ENCODE results near the gene SDK1. TPM values are rescaled to one million over a fixed set of nuclear protein-coding genes. Genes with fewer than 3 reads are reported as not detected.
"Not testable (repeated sequence)": the region's sequence is repeated elsewhere in the genome, so short reads cannot be mapped to it uniquely, and the experiment has no call there.

Gene SDK1
- total RNA-seq, 1 donor from 2014 or later = 0.34 TPM

DNA sequence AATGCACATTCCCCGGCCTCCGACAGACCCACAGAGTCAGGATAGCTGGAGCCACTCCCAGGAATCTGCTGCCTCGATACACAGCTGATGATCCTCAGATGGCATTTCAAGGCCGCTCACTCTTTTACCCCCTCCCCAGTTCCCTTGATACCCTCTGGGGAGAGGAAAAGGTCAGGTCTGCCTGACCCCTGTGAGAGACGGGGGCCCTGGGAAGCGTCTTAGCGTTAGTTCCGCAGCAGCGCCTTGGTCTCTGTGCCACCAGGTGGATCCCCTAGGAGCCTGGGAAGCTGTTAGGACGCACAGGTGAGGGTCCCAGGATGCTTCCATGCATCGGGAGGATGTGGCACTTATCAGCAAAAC, 960.5 kb downstream of the SDK1 start:
- DNase-seq = no peak

GRCh38 chr7:4264206-4264605, 963.2 kb downstream of the SDK1 start:
- not testable (repeated sequence) for DNase-seq

DNA sequence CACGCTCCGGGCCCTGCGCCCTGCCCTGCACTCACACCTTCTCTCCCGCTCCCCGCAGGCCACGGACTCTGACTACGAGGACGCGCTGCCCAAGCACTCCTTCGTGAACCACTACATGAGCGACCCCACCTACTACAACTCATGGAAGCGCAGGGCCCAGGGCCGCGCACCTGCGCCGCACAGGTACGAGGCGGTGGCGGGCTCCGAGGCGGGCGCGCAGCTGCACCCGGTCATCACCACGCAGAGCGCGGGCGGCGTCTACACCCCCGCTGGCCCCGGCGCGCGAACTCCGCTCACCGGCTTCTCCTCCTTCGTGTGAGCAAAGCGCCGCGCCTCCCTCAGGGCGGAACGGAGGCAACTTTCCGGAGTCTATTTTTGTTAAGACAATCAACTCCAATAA, 964.0 kb downstream of the SDK1 start:
- DNase-seq = peak; percentile 6

- no peak for DNase-seq
These were observed 964.6 kb downstream of the SDK1 start for GRCh38 chr7:4265676-4266075.

DNA sequence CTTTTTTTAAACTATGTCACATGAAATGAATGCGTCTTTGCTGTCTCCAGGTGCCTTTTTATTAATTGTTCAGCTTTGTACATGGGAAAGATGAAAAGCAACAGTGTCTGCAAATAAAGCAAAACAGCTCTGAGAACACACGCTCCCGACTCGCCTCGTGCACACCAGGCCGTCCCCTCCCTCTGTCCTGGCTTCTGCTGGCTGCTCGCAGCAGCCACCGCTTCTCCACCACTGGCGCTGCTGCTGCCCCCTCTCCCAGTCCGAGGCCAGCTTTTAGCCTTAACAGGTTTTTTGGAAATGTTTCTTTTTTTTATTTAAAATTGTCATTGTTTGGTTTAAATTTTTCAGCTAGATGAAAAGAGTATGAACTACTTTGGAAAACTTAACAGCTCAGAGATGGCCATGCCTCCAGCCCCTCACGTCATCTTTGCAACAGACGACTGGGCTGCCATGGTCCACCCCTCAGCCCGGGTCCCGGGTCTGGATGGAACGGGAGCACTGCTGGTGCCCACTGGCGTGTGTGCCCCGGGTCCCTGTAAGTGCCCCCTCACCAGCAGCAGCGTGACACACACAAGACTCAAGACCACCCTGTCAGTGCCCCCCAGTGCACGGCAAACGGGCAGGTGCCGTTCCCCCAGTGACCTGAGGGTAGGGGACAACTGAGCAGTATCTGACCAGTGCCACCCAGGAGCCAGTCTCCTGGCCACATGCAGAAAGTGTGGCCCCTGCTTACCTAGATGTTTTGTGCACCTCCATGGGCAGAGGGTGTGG, 965.4 kb downstream of the SDK1 start:
- no peak for DNase-seq

DNA sequence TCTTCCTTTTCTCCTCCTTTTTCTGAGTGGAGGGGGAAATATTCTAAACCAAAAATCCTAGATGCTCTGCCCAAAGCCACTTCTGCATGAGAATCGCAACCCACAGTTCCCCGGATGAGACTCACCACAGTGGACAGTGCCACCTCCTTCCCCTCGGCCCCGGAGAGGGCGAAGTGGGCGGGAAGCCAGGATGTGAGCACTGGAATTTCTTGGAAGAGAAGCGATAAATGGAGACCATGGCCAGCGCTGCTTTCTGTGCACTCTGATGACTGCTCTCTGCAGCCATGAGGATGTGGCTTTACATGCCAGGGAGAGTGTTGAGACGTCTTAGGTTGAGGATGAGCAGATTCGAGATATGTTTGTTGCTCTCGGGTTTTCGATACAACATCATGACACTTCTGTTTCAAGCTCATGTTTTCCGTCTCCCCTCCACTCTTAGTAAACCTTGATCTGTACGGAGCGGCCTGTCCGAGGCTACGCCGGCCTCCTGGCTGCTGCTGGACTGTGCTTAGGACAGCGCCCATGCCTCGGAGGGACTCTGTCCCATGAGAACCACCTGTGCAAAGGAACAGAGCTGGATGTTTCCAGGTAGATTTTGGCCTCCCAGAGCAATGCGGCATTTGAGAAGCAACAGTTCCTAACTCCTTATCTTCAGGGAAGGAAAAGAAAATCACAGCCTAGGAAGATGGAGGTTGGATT, 966.4 kb downstream of the SDK1 start:
- DNase-seq = no peak

GRCh38 chr7:4268040-4268965, 967.3 kb downstream of the SDK1 start:
- DNase-seq = no peak

GRCh38 chr7:4269086-4269485, 968.0 kb downstream of the SDK1 start:
- no peak for DNase-seq

GRCh38 chr7:4269746-4270145, 968.7 kb downstream of the SDK1 start:
- no peak for DNase-seq

- no peak for DNase-seq
These were observed 969.2 kb downstream of the SDK1 start for GRCh38 chr7:4270268-4270667.

DNA sequence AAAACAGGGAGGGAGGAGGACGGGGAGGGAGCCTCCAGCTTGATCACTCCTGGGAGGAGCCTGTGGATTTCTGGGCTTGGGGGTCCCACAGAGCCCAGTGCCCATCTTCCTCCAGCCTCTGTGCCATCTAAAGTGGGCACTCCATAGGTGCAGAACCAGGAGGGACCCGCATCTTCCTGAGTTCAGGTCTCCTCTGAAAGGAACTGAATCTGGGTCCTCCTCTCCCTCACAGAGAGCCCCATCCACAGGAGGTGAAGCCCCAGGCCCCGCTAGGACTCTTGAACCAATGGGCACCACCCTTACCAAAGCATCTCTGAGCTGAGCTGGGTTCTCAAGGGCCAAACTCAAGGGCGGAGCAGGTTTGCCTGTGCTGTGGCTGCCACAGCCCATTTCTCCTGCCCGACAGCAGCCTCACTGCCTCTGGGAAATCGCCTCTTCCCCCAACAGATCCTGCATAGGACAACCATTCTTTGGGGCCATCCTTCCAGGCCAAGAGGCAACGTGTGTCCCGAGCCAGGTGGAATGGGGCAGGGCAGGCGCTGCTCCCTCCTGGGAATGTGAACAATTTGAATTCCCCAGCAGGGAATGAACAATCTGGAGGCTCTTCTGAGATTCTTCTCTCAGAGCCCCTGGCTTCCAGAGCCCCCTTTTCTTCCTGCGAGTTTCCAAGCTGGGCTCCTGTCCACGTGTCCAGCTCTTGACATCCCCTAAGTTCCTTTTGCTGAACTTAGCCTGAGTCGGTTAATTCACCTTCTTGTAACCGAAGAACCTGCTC, 970.1 kb downstream of the SDK1 start:
- DNase-seq = no peak

DNA sequence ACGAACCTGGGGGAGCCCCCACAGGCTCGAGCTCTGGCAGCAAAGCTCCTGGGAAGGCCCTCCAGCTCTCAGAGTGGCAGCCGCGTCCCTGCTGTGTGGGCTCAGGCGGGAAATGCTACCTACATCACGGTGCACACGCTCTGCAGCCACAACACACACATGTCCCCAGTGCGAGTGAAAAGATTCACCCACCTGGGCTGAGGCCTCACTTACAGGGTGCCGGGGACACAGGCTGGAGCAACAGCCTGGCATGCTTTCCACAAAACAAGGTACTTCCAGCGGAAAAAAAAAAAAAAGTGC, 970.6 kb downstream of the SDK1 start:
- no peak for DNase-seq

DNA sequence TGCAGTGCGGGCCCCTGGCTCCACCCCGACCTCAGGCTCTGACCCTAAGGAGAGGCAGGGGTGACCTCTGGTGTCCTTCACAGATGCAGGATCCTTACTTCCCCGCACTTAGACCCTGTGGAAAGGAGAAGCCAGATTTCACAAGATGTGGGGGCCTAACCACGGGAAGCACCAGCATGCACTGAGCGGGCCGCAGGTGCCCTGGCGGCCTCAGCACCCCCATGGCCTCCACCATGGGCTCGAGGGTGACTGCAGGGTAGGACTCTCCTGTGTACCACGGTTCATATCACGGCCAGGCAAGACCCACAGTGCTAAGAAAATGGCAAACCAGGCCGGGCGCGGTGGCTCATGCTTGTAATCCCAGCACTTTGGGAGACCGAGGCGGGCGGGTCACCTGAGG, 971.1 kb downstream of the SDK1 start:
- DNase-seq = no peak

- DNase-seq = no peak
These were observed 972.6 kb downstream of the SDK1 start for GRCh38 chr7:4273566-4274230.

DNA sequence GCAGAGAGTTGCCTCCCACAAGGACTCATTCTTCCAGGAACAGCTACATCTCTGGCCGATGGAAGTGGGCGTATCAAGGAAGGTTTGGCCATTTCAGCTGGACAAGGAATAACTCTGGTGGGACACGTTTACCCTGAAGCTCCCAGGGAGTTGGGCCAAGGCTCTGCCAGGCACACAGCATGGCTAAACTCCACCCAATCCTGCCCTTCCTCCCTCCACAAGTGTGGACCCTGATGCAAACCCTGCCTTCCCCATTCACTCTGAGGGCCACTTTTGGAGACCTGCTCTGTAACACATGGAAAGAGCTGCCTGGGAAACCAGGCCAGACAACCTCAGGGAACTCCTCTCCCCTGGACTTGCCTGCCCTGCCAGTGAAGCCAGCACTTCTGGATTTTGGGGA, 973.2 kb downstream of the SDK1 start:
- DNase-seq = no peak

DNA sequence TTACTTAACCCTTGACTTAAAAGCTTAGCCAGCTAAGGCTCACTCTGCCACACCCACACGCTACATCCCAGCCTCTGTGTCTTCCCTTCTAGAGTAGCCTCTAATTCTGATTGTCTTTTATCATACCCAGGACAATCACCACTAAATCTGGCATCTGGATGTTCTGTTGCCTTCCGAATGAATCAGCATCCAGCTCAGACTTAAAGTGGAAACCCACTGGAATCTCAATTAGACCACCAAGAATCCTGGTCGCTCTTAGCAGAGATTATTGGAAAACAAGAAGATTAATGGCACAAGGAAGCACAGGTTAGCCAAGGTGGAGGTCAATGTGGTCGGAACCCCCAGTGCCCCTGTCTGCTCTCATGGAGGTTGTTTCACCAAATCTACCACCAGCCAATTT, 976.9 kb downstream of the SDK1 start:
- DNase-seq = no peak

- no peak for DNase-seq
These were observed 978.2 kb downstream of the SDK1 start for GRCh38 chr7:4279216-4279615.

GRCh38 chr7:4281231-4281993, 980.4 kb downstream of the SDK1 start:
- no peak for DNase-seq

- DNase-seq = no peak
These were observed 981.6 kb downstream of the SDK1 start for GRCh38 chr7:4282434-4283223.

DNA sequence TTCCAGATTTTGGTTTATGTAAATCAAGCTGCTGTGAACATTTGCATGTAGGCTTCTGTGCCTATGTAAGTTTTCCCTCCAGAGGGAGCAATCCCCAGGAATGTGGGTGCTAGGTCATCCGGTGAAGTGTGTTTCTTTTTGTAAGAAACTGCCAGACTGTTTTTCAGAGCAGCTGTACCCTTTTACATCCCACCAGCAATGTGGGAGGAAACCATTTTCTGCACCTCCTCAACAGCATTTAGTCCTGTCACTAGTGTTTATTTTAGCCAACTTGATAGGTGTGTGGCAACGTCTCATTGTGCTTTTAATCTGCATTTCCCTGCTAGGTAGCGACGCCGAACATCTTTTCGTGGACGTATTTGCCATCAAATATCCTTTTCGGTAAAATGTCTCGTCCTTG, 985.3 kb downstream of the SDK1 start:
- DNase-seq = no peak

Data from dermis blood vessel endothelial cell (primary cell).